Measurements from ENCODE around the gene RFX1.

The RFX1 gene

GRCh38 chr19:13996928-13997630, 9.0 kb downstream of the RFX1 start:
- POLR2A ChIA-PET, result no interaction called here
- CTCF ChIA-PET, result interaction anchor here (0.8 to 0.9 kb wide), 2 partner anchors 44 to 46 kb away, joined by 3 read pairs; no protein-coding TSS in a partner anchor
- Histone ChIP-seq H3K4me1 (ENCODE audit: control insufficient read depth, insufficient read depth, low read length) (no peaks in the 10 kb centered on the region), H3K36me3 (ENCODE audit: control insufficient read depth in 2 of 2, insufficient read depth in 1 of 2, low read length in 2 of 2) (peaks cover 6 to 30% of the 10 kb centered on the region in 2 experiments; a peak in 2 of 3 replicates), H3K27ac (ENCODE audit: extremely low read depth, low read depth, low read length) (no peak overlapping the region), H3K4me3 (ENCODE audit: low read depth, low read length) (no peak overlapping the region), H3K9me3 (ENCODE audit: control insufficient read depth, insufficient read depth, low read depth, low read length) (no peaks in the 10 kb centered on the region)
- TF ChIP-seq REPIN1 (tag by site-specific recombination; IDR thresholded peaks at IDR 0.05; ENCODE audit: low read depth) (no peak), ZNF561 (tag by site-specific recombination; IDR thresholded peaks at IDR 0.05; ENCODE audit: borderline replicate concordance) (no peak), ZIC2 (tag by site-specific recombination; IDR thresholded peaks at IDR 0.05) (no peak), ZNF366 (tag by site-specific recombination; conservative IDR thresholded peaks at IDR 0.05) (no peak)

GRCh38 chr19:13995878-13996765, 10.0 kb downstream of the RFX1 start:
- Histone ChIP-seq H3K36me3 (ENCODE audit: control insufficient read depth in 2 of 2, insufficient read depth in 1 of 2, low read length in 2 of 2) (peaks cover 6 to 37% of the 10 kb centered on the region in 2 experiments; a peak in 2 of 3 replicates), H3K4me1 (ENCODE audit: control insufficient read depth, insufficient read depth, low read length) (no peaks in the 10 kb centered on the region), H3K9me3 (ENCODE audit: control insufficient read depth, insufficient read depth, low read depth, low read length) (no peaks in the 10 kb centered on the region), H3K4me3 (ENCODE audit: low read depth, low read length) (no peak overlapping the region), H3K27ac (ENCODE audit: extremely low read depth, low read depth, low read length) (no peak overlapping the region)
- CTCF ChIA-PET, result interaction anchor here (0.6 kb wide), 2 partner anchors 76 to 98 kb away, joined by 3 read pairs; no protein-coding TSS in a partner anchor
- TF ChIP-seq ZNF521 (tag by site-specific recombination; IDR thresholded peaks at IDR 0.05) (no peak), ZBTB49 (tag by site-specific recombination; IDR thresholded peaks at IDR 0.05; ENCODE audit: low read depth) (no peak), ZSCAN30 (tag by site-specific recombination; IDR thresholded peaks at IDR 0.05) (no peak), ZNF140 (tag by site-specific recombination; IDR thresholded peaks at IDR 0.05) (no peak), ZNF362 (tag by site-specific recombination; IDR thresholded peaks at IDR 0.05) (0 out of 2 replicates have a peak, but pooled peaks have one; percentile 77)
- POLR2A ChIA-PET, result interaction anchor here (0.7 to 1.0 kb wide), 2 partner anchors 13 to 36 kb away, joined by 4 to 5 read pairs; partner anchors contain the start of gene IL27RA

GRCh38 chr19:13995017-13995728, 10.9 kb downstream of the RFX1 start:
- H3K4me1 ChIP-seq (ENCODE audit: control insufficient read depth, insufficient read depth, low read length), result no peaks in the 10 kb centered on the region
- peaks cover 11 to 37% of the 10 kb centered on the region in 2 experiments; a peak in 2 of 3 replicates for H3K36me3 ChIP-seq (ENCODE audit: control insufficient read depth in 2 of 2, insufficient read depth in 1 of 2, low read length in 2 of 2)
- TF ChIP-seq ZNF404 (tag by site-specific recombination; IDR thresholded peaks at IDR 0.05), result no peak
- TF ChIP-seq ZNF350 (tag by site-specific recombination; IDR thresholded peaks at IDR 0.05), result no peak
- no peak for TF ChIP-seq IKZF3 (tag by site-specific recombination; IDR thresholded peaks at IDR 0.05)
- no peak for TF ChIP-seq ZNF274 (IDR thresholded peaks at IDR 0.05; ENCODE audit: low read length)
- no peak for TF ChIP-seq ZNF274 (tag by site-specific recombination; IDR thresholded peaks at IDR 0.05; ENCODE audit: borderline replicate concordance)
- TF ChIP-seq ZBTB8A (tag by site-specific recombination; IDR thresholded peaks at IDR 0.05), result no peak
- no peak for TF ChIP-seq ZIC2 (tag by site-specific recombination; IDR thresholded peaks at IDR 0.05)
- POLR2A ChIA-PET, result interaction anchor here (1.0 kb wide), 1 partner anchor 12 kb away, joined by 5 read pairs; no protein-coding TSS in a partner anchor
- no peak overlapping the region for H3K27ac ChIP-seq (ENCODE audit: extremely low read depth, low read depth, low read length)
- no peaks in the 10 kb centered on the region for H3K9me3 ChIP-seq (ENCODE audit: control insufficient read depth, insufficient read depth, low read depth, low read length)
- CTCF ChIA-PET, result interaction anchor here (0.5 to 0.8 kb wide), 4 partner anchors 64 to 158 kb away, joined by 3 read pairs; no protein-coding TSS in a partner anchor
- H3K4me3 ChIP-seq (ENCODE audit: low read depth, low read length), result no peak overlapping the region
